ENCODE measurements around the gene SORL1-AS1.

- no peak for TF ChIP-seq CTCF (IDR thresholded peaks at IDR 0.05 in 4 of 5, conservative IDR thresholded peaks at IDR 0.05 in 1 of 5)
- no peak for TF ChIP-seq POLR2A (IDR thresholded peaks at IDR 0.05)
Observed at GRCh38 chr11:121500717-121501116, 48.0 kb upstream of the SORL1-AS1 start.

Data from gastrocnemius medialis (tissue), 4 donors.